OCI-LY7 (cell line): ENCODE results near the gene PAK5. TPM values are rescaled to one million over a fixed set of nuclear protein-coding genes. Genes with fewer than 3 reads are reported as not detected.

Experiments used
- BruUV-seq: library from RNA; stranded (reverse); fragments of 400-500 nt; replicated peaks from 2 replicates; lab custom pipeline; 2021; lab: Mats Ljungman, UMichigan
- CTCF ChIA-PET: fragments of 300-600 bp; sonication (Branson Sonifier 250); formaldehyde crosslinking; loops from one replicate; lab custom pipeline; 2022; ENCODE audit warnings: antibody characterized with exemption; ENCODE audit not compliant: unreplicated experiment; lab: Charles Lee
- POLR2A ChIA-PET: fragments of 300-600 bp; sonication (Branson Sonifier 250); formaldehyde crosslinking; loops from one replicate; lab custom pipeline; 2022; ENCODE audit warnings: antibody characterized with exemption; lab: Charles Lee
- DNase-seq: peaks from one replicate; pipeline ENCODE4 v3.0.0-alpha.2; 2015; ENCODE audit warnings: low spot score
- H2AFZ ChIP-seq: fragments of 200-600 bp; sonication (generic), shearing (Covaris generic); 2 replicates; pipeline ENCODE4 v1.6.1; 2014; ENCODE audit warnings: mild to moderate bottlenecking, antibody characterized with exemption, low read length, moderate library complexity
- H3K27ac ChIP-seq: fragments of 200-600 bp; sonication (generic); 2 replicates; pipeline ENCODE4 v1.5.1; 2014; ENCODE audit warnings: mixed run types, low read depth, mild to moderate bottlenecking, moderate library complexity, low read length, inconsistent platforms; ENCODE audit not compliant: poor library complexity, severe bottlenecking
- H3K36me3 ChIP-seq: fragments of 200-600 bp; sonication (generic); 2 replicates; pipeline ENCODE4 v1.6.1; 2014; ENCODE audit warnings: mild to moderate bottlenecking, antibody characterized with exemption, low read length, moderate library complexity, mixed read lengths; ENCODE audit not compliant: insufficient read depth
- H3K4me1 ChIP-seq: fragments of 200-600 bp; sonication (generic); 2 replicates; pipeline ENCODE4 v1.5.1; 2014; ENCODE audit warnings: mild to moderate bottlenecking, low read length; ENCODE audit not compliant: insufficient read depth, poor library complexity, severe bottlenecking
- H3K4me2 ChIP-seq: fragments of 200-600 bp; sonication (generic); 2 replicates; pipeline ENCODE4 v1.6.1; 2014; ENCODE audit warnings: mild to moderate bottlenecking, low read length
- H3K4me3 ChIP-seq: fragments of 200-600 bp; sonication (generic); 2 replicates; pipeline ENCODE4 v1.5.1; 2014; ENCODE audit warnings: mild to moderate bottlenecking, low read depth, low read length; ENCODE audit not compliant: poor library complexity, severe bottlenecking
- H3K79me2 ChIP-seq: fragments of 200-600 bp; sonication (generic); 2 replicates; pipeline ENCODE4 v1.6.1; 2016; ENCODE audit warnings: low read depth, mild to moderate bottlenecking, low read length, moderate library complexity, mixed read lengths; ENCODE audit not compliant: insufficient read depth
- H3K9me2 ChIP-seq: fragments of 200-600 bp; sonication (generic); 2 replicates; pipeline ENCODE4 v1.6.1; 2016; ENCODE audit warnings: mild to moderate bottlenecking, low read length, mixed read lengths; ENCODE audit not compliant: insufficient read depth
- H3K9me3 ChIP-seq: fragments of 200-600 bp; sonication (generic); 2 replicates; pipeline ENCODE4 v1.6.1; 2014; ENCODE audit warnings: mild to moderate bottlenecking, mixed run types, low read length, mixed read lengths
- H4K20me1 ChIP-seq: fragments of 200-600 bp; sonication (generic); 2 replicates; pipeline ENCODE4 v1.6.1; 2014; ENCODE audit warnings: mild to moderate bottlenecking, antibody characterized with exemption, low read length, moderate library complexity, mixed read lengths; ENCODE audit not compliant: insufficient read depth
- EZH2phosphoT487 ChIP-seq: fragments of 200-600 bp; sonication (generic); IDR thresholded peaks from 2 replicates; pipeline ENCODE4 v1.6.1; 2018; ENCODE audit warnings: low read depth, borderline replicate concordance, mild to moderate bottlenecking, mixed run types, antibody characterized with exemption, low read length, moderate library complexity, mixed read lengths
- intact Hi-C: fragments of 100-400 bp; cut with micrococcal nuclease; formaldehyde crosslinking; loops from one replicate; pipeline ENCODE4 v1.10.0; 2022; ENCODE audit not compliant: unreplicated experiment
- total RNA-seq, 2 experiments: library from RNA; depleted of rRNA in 1 of 2; stranded (reverse); fragments of >200 nt in 1 of 2; shearing (Covaris generic) in 1 of 2; gene quantifications; 2 replicates each; pipeline ENCODE4 v1.2.3, GENCODE V29; 2014 to 2022
- TF ChIP-seq, protein P1 (sequence below): fragments of 200-600 bp; sonication (generic); conservative IDR thresholded peaks from 2 replicates; pipeline ENCODE4 v1.5.1; 2014; ENCODE audit warnings: mild to moderate bottlenecking, antibody characterized with exemption, low read length, moderate library complexity, mixed read lengths

PAK5 gene
- total RNA-seq, 2 experiments from 2014 or later: not detected

DNA sequence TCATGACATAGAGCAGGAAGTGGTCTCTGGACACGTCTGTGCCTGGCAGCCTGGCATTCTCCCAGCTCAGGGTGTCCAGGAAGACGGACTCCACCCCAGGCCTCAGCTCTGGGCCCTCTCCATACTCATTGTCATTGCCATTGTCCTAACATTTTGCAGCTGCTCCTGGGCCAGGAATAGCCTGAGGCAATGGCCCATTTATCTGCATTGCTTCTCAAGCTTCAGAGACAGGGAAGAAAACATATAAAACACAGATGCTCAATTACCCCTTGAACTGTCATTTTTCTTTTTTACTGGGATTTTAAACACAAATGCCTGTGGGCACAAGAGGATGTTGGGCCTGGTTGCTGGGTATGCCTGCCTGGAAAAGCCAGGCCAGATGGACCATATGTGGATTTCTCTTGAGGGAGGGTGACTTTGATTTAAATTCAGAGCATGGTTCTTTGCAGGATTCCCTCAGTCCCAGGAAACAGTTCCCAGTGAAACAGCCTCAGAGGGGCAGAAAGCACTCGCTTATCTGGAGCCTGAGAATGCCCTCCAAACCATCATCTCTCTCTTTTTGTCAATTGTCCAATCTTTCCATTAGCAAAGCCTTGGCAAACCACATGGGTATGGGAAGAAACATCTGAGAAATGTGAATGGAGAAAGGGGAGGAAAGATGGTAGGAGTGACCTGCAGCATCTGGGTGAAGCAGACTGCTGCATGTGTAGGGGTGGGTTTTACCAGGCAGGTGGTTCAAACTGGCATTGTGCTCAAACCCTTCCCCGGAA lies 306.6 kb downstream of the PAK5 start:
- H3K9me2 ChIP-seq: no peaks in the 10 kb centered on the region
- no peak overlapping the region for H2AFZ ChIP-seq
- no peak for DNase-seq
- H3K4me2 ChIP-seq: no peak overlapping the region
- CTCF ChIA-PET: no interaction called here
- no peaks in the 10 kb centered on the region for H3K79me2 ChIP-seq
- BruUV-seq: no TSS peak
- H3K27ac ChIP-seq: no peak overlapping the region
- H3K4me1 ChIP-seq: no peaks in the 10 kb centered on the region
- POLR2A ChIA-PET: no interaction called here
- intact Hi-C loops: no loop called here
- no peaks in the 10 kb centered on the region for H3K9me3 ChIP-seq
- TF ChIP-seq EZH2phosphoT487: no peak
- TF ChIP-seq, protein P1, sequence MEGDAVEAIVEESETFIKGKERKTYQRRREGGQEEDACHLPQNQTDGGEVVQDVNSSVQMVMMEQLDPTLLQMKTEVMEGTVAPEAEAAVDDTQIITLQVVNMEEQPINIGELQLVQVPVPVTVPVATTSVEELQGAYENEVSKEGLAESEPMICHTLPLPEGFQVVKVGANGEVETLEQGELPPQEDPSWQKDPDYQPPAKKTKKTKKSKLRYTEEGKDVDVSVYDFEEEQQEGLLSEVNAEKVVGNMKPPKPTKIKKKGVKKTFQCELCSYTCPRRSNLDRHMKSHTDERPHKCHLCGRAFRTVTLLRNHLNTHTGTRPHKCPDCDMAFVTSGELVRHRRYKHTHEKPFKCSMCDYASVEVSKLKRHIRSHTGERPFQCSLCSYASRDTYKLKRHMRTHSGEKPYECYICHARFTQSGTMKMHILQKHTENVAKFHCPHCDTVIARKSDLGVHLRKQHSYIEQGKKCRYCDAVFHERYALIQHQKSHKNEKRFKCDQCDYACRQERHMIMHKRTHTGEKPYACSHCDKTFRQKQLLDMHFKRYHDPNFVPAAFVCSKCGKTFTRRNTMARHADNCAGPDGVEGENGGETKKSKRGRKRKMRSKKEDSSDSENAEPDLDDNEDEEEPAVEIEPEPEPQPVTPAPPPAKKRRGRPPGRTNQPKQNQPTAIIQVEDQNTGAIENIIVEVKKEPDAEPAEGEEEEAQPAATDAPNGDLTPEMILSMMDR: no peak
- no peak overlapping the region for H3K4me3 ChIP-seq
- H3K36me3 ChIP-seq: no peaks in the 10 kb centered on the region
- H4K20me1 ChIP-seq: no peaks in the 10 kb centered on the region

GRCh38 chr20:9531581-9531980 lies 307.3 kb downstream of the PAK5 start:
- Histone ChIP-seq H4K20me1 (no peaks in the 10 kb centered on the region), H3K9me3 (no peaks in the 10 kb centered on the region), H3K36me3 (no peaks in the 10 kb centered on the region), H3K4me2 (no peak overlapping the region), H3K79me2 (no peaks in the 10 kb centered on the region), H3K4me3 (no peak overlapping the region), H3K27ac (no peak overlapping the region), H3K9me2 (no peaks in the 10 kb centered on the region), H2AFZ (no peak overlapping the region), H3K4me1 (no peaks in the 10 kb centered on the region)
- POLR2A ChIA-PET: no interaction called here
- no TSS peak for BruUV-seq
- no peak for TF ChIP-seq EZH2phosphoT487
- TF ChIP-seq, protein P1: no peak
- CTCF ChIA-PET: no interaction called here
- DNase-seq: no peak
- intact Hi-C loops: no loop called here

DNA sequence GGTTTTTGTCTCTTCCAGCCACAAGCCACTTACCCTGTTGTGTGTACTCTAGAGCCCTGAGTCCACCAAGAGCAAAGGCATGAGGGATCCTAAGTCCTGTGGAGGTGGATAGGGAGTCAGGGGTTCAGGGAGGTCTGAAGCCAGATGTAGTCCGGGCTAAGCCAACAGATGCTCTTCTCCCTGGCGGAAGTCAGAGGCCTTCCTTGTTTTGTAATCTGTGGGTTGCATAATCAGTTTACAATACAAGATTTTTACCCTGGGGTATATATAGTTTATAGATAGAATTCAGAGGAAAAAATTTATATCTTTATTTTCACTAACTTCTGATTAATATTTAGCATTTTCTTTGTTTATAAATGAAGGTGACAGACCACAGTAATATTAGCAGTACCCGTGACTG lies 315.2 kb downstream of the PAK5 start:
- no peaks in the 10 kb centered on the region for H3K9me2 ChIP-seq
- TF ChIP-seq, protein P1: no peak
- TF ChIP-seq EZH2phosphoT487: no peak
- intact Hi-C loops: no loop called here
- H3K79me2 ChIP-seq: no peaks in the 10 kb centered on the region
- ChIA-PET POLR2A (no interaction called here), CTCF (no interaction called here)
- no peaks in the 10 kb centered on the region for H4K20me1 ChIP-seq
- H3K4me2 ChIP-seq: no peak overlapping the region
- H3K9me3 ChIP-seq: no peaks in the 10 kb centered on the region
- no peak overlapping the region for H3K27ac ChIP-seq
- H3K4me3 ChIP-seq: no peak overlapping the region
- no peak for DNase-seq
- no peaks in the 10 kb centered on the region for H3K4me1 ChIP-seq
- no peak overlapping the region for H2AFZ ChIP-seq
- H3K36me3 ChIP-seq: no peaks in the 10 kb centered on the region
- no TSS peak for BruUV-seq
